Measurements from ENCODE around the gene SLCO2B1.

The SLCO2B1 gene

DNA sequence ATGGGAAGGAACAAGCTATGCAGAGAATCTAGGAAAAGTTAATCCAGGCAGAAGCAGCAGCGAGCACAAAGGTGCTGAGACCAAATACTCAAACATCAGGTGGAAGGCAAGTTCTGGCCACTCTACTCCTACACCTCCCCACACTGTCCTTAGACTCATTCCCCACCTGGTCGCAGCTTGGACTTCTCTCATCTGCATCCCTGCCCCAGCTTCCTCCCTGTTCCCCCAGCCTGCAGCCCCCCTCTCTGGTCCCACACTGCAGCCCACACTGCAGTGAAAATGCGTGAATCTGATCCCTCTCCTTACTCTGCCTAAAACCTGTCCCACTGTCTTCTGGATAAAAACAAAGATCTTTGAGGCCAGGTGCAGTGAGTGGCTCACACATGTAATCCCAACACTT, 98.8 kb downstream of the SLCO2B1 start:
- TF ChIP-seq, protein P1, sequence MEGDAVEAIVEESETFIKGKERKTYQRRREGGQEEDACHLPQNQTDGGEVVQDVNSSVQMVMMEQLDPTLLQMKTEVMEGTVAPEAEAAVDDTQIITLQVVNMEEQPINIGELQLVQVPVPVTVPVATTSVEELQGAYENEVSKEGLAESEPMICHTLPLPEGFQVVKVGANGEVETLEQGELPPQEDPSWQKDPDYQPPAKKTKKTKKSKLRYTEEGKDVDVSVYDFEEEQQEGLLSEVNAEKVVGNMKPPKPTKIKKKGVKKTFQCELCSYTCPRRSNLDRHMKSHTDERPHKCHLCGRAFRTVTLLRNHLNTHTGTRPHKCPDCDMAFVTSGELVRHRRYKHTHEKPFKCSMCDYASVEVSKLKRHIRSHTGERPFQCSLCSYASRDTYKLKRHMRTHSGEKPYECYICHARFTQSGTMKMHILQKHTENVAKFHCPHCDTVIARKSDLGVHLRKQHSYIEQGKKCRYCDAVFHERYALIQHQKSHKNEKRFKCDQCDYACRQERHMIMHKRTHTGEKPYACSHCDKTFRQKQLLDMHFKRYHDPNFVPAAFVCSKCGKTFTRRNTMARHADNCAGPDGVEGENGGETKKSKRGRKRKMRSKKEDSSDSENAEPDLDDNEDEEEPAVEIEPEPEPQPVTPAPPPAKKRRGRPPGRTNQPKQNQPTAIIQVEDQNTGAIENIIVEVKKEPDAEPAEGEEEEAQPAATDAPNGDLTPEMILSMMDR (IDR thresholded peaks at IDR 0.05; ENCODE audit: low read depth, low read length): no peak
- no peak for DNase-seq (ENCODE audit: extremely low read depth, low read depth)

DNA sequence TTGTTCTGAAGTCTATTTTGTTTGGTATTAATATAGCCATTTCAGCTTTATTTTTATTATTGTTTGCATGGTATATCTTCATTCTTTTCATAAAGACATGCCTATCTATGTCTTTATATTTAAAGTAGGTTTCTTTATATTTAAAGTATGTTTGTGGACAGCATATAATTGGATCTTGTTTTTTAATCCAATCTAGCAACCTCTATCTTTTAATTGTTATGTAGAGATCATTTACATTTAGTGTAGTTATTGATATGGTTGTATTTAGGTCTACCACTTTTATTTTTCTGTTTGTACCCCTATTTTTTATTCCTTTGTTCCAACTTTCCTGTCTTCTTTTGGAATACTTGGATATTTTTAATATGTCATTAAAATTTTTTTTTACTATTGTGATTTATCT, 103.4 kb downstream of the SLCO2B1 start:
- TF ChIP-seq, protein P1 (IDR thresholded peaks at IDR 0.05; ENCODE audit: low read depth, low read length): no peak
- DNase-seq (ENCODE audit: extremely low read depth, low read depth): no peak

Measured in AG09319 (cell line).